GM12878 (cell line): ENCODE data around the gene CDK5R1. TPM values are rescaled to one million over a fixed set of nuclear protein-coding genes. Genes with fewer than 3 reads are reported as not detected.
A peak's percentile ranks its signal among the peaks of the same experiment; 100 is the strongest.

Experiments
- EED ChIP-seq: sonication (generic); IDR thresholded peaks from 2 replicates; pipeline ENCODE4 v1.6.1; 2016; ENCODE audit warnings: antibody characterized with exemption, low read depth
- ELK1 ChIP-seq: IDR thresholded peaks from 2 replicates; pipeline ENCODE4 v1.6.1; 2012; ENCODE audit warnings: low read depth, low read length, improper control_type of control experiment
- HSF1 ChIP-seq: fragments of 150-350 bp; IDR thresholded peaks from 2 replicates; pipeline ENCODE4 v1.6.1; 2014; ENCODE audit warnings: mild to moderate bottlenecking, low read depth, low read length
- IKZF1 ChIP-seq: fragments of 450-650 bp; conservative IDR thresholded peaks from 2 replicates; pipeline ENCODE4 v1.6.1; 2017; ENCODE audit warnings: antibody characterized with exemption, mild to moderate bottlenecking
- IRF3 ChIP-seq: fragments of 450-650 bp; IDR thresholded peaks from 2 replicates; pipeline ENCODE4 v1.6.1; 2014; ENCODE audit warnings: mild to moderate bottlenecking
- JUNB ChIP-seq: IDR thresholded peaks from 2 replicates; pipeline ENCODE4 v1.6.1; 2016; ENCODE audit warnings: antibody characterized with exemption, mild to moderate bottlenecking
- KLF5 ChIP-seq: fragments of 450-650 bp; IDR thresholded peaks from 2 replicates; pipeline ENCODE4 v1.6.1; 2014; ENCODE audit warnings: mild to moderate bottlenecking; ENCODE audit not compliant: partially characterized antibody
- PKNOX1 ChIP-seq: fragments of 450-650 bp; IDR thresholded peaks from 2 replicates; pipeline ENCODE4 v1.6.1; 2016; ENCODE audit warnings: mild to moderate bottlenecking
- PML ChIP-seq: IDR thresholded peaks from 2 replicates; pipeline ENCODE4 v1.6.1; 2012; ENCODE audit warnings: low read length, inconsistent platforms
- POU2F2 ChIP-seq: IDR thresholded peaks from 3 replicates; pipeline ENCODE4 v1.6.1; 2011; ENCODE audit warnings: low read depth, mild to moderate bottlenecking, low read length, borderline replicate concordance
- SKIL ChIP-seq: fragments of 450-650 bp; IDR thresholded peaks from 2 replicates; pipeline ENCODE4 v1.6.1; 2017; ENCODE audit warnings: mild to moderate bottlenecking, low read depth, inconsistent platforms; ENCODE audit not compliant: poor library complexity, severe bottlenecking
- STAT1 ChIP-seq: fragments of 450-650 bp; conservative IDR thresholded peaks from 2 replicates; pipeline ENCODE4 v1.6.1; 2014; ENCODE audit warnings: antibody characterized with exemption, mild to moderate bottlenecking
- USF2 ChIP-seq: IDR thresholded peaks from 2 replicates; pipeline ENCODE4 v1.6.1; 2011; ENCODE audit warnings: low read depth, low read length, improper control_type of control experiment, borderline replicate concordance
- ZBTB40 ChIP-seq: fragments of 450-650 bp; IDR thresholded peaks from 2 replicates; pipeline ENCODE4 v1.6.1; 2016; ENCODE audit warnings: mild to moderate bottlenecking, moderate library complexity, borderline replicate concordance
- ZNF217 ChIP-seq: fragments of 450-650 bp; IDR thresholded peaks from 2 replicates; pipeline ENCODE4 v1.6.1; 2017; ENCODE audit warnings: antibody characterized with exemption, mild to moderate bottlenecking
- polyA plus RNA-seq, 11 experiments: library from polyadenylated mRNA; depleted of rRNA in 4 of 11; unstranded in 6 of 11; stranded (reverse) in 5 of 11; fragments of >200 nt; fragmentation: Nextera tagmentation in 4 of 11; fragmentation: Illumina TruSeq in 1 of 11; extraction: Ambion mirVana in 4 of 11; extraction: Trizol in 1 of 11; gene quantifications; 1 replicate in 1 of 11; 2 replicates in 10 of 11; pipeline versions ENCODE4 v1.2.1 to v1.2.3, GENCODE V29; 2011 to 2016; ENCODE audit warnings: inconsistent platforms in 2 of 11, missing spikeins in 2 of 11, low read depth in 1 of 11
- total RNA-seq, 4 experiments: library from RNA; depleted of rRNA in 3 of 4; stranded (reverse); fragments of >200 nt in 3 of 4; fragmentation: Illumina TruSeq in 1 of 4; extraction: Trizol in 1 of 4; gene quantifications; 2 replicates each; pipeline versions ENCODE4 v1.2.1 to v1.2.3, GENCODE V29; 2013 to 2021

CDK5R1 gene
- total and polyA plus RNA-seq, 10 of the 15 experiments (the other 5 are each of a cell fraction or from before 2014, with no cell fraction given) = 1.1 to 28.3 (median 12.2) TPM

- peak; percentile 61; the same call in 1 of the 2 replicates for TF ChIP-seq ELK1
- TF ChIP-seq KLF5 = peak; percentile 26
- TF ChIP-seq IKZF1 = peak; percentile 97
- TF ChIP-seq USF2 = no peak; the same call in 1 of the 2 replicates
- peak; percentile 94 for TF ChIP-seq EED
- TF ChIP-seq SKIL = peak; percentile 83
- no peak for TF ChIP-seq STAT1
- peak; percentile 64; the same call in 1 of the 2 replicates for TF ChIP-seq PML
- TF ChIP-seq HSF1 = no peak
- TF ChIP-seq POU2F2 = peak; percentile 88
- TF ChIP-seq ZBTB40 = 0 out of 2 replicates have a peak, but pooled peaks have one; percentile 16
- 0 out of 2 replicates have a peak, but pooled peaks have one; percentile 14 for TF ChIP-seq ZNF217
- TF ChIP-seq IRF3 = no peak
- peak; percentile 89 for TF ChIP-seq PKNOX1
- peak; percentile 45 for TF ChIP-seq JUNB
Observed at GRCh38 chr17:32503251-32504165, 16.7 kb downstream of the CDK5R1 start (continued).
